Measurements from ENCODE around the gene APLF. TPM values are rescaled to one million over a fixed set of nuclear protein-coding genes. Genes with fewer than 3 reads are reported as not detected.

APLF gene
- total RNA-seq, 1 experiment from 2014 or later = 2.4 TPM

- Histone ChIP-seq H3F3A (ENCODE audit: low read length, unreplicated experiment) (no peaks in the 10 kb centered on the region), H3K79me2 (ENCODE audit: low read length) (no peaks in the 10 kb centered on the region), H3K4me1 (ENCODE audit: insufficient read depth, low read length) (no peaks in the 10 kb centered on the region), H3K4me2 (ENCODE audit: low read length) (no peak overlapping the region), H2AFZ (ENCODE audit: low read length) (no peak overlapping the region), H3K9ac (ENCODE audit: low read length) (no peak overlapping the region), H3K27ac (ENCODE audit: low read length) (no peak overlapping the region), H3K9me2 (replicated peaks; ENCODE audit: low read length) (no peaks in the 10 kb centered on the region), H3K4me3 (ENCODE audit: low read length) (no peak overlapping the region), H4K20me1 (ENCODE audit: low read length) (no peaks in the 10 kb centered on the region), H3K36me3 (ENCODE audit: low read depth, low read length) (no peaks in the 10 kb centered on the region), H3K27me3 (ENCODE audit: low read length) (no peaks in the 10 kb centered on the region), H3K9me3 (ENCODE audit: low read length) (no peaks in the 10 kb centered on the region)
- intact Hi-C loops (cut with micrococcal nuclease) = no loop called here
- CTCF ChIA-PET = no interaction called here
- DNase-seq (no peak), ATAC-seq (no peak)
- POLR2A ChIA-PET (ENCODE audit: unreplicated experiment) = no interaction called here
- TF ChIP-seq CTCF (conservative IDR thresholded peaks at IDR 0.05; ENCODE audit: low read depth, low read length) (no peak), EZH2 (IDR thresholded peaks at IDR 0.05; ENCODE audit: low read length, unreplicated experiment) (no peak)
- no TSS peak for BruUV-seq (replicated peaks)
These were observed 49.0 kb upstream of the APLF start for GRCh38 chr2:68418419-68418818.

- H3K9me3 ChIP-seq (ENCODE audit: low read length) = no peaks in the 10 kb centered on the region
- no peak for ATAC-seq
- TF ChIP-seq CTCF (conservative IDR thresholded peaks at IDR 0.05; ENCODE audit: low read depth, low read length) = no peak
- TF ChIP-seq EZH2 (IDR thresholded peaks at IDR 0.05; ENCODE audit: low read length, unreplicated experiment) = no peak
- no peak for TF ChIP-seq EZH2phosphoT487 (IDR thresholded peaks at IDR 0.05; ENCODE audit: borderline replicate concordance, low read length)
- no peak overlapping the region for H3K9ac ChIP-seq (ENCODE audit: low read length)
- intact Hi-C loops (cut with micrococcal nuclease) = no loop called here
- H3K79me2 ChIP-seq (ENCODE audit: low read length) = no peaks in the 10 kb centered on the region
- ChIA-PET POLR2A (ENCODE audit: unreplicated experiment) (no interaction called here), CTCF (no interaction called here)
- H3K4me2 ChIP-seq (ENCODE audit: low read length) = no peak overlapping the region
- no peaks in the 10 kb centered on the region for H3F3A ChIP-seq (ENCODE audit: low read length, unreplicated experiment)
- H3K4me3 ChIP-seq (ENCODE audit: low read length) = no peak overlapping the region
- H2AFZ ChIP-seq (ENCODE audit: low read length) = no peak overlapping the region
- no peak for DNase-seq
- no peak overlapping the region for H3K27ac ChIP-seq (ENCODE audit: low read length)
- no peaks in the 10 kb centered on the region for H3K9me2 ChIP-seq (replicated peaks; ENCODE audit: low read length)
- BruUV-seq (replicated peaks) = no TSS peak
- H3K27me3 ChIP-seq (ENCODE audit: low read length) = no peaks in the 10 kb centered on the region
- no peaks in the 10 kb centered on the region for H3K4me1 ChIP-seq (ENCODE audit: insufficient read depth, low read length)
- H3K36me3 ChIP-seq (ENCODE audit: low read depth, low read length) = no peaks in the 10 kb centered on the region
- no peaks in the 10 kb centered on the region for H4K20me1 ChIP-seq (ENCODE audit: low read length)
These were observed 48.5 kb upstream of the APLF start for GRCh38 chr2:68418855-68419254.

- Histone ChIP-seq H3K36me3 (ENCODE audit: low read depth, low read length) (no peaks in the 10 kb centered on the region), H3K9me3 (ENCODE audit: low read length) (no peaks in the 10 kb centered on the region), H3K27me3 (ENCODE audit: low read length) (no peaks in the 10 kb centered on the region), H3K4me1 (ENCODE audit: insufficient read depth, low read length) (no peaks in the 10 kb centered on the region), H3F3A (ENCODE audit: low read length, unreplicated experiment) (no peaks in the 10 kb centered on the region), H3K9me2 (replicated peaks; ENCODE audit: low read length) (no peaks in the 10 kb centered on the region), H3K4me3 (ENCODE audit: low read length) (no peak overlapping the region), H3K79me2 (ENCODE audit: low read length) (no peaks in the 10 kb centered on the region), H3K4me2 (ENCODE audit: low read length) (no peak overlapping the region), H3K9ac (ENCODE audit: low read length) (no peak overlapping the region), H4K20me1 (ENCODE audit: low read length) (no peaks in the 10 kb centered on the region), H2AFZ (ENCODE audit: low read length) (no peak overlapping the region), H3K27ac (ENCODE audit: low read length) (no peak overlapping the region)
- CTCF ChIA-PET = no interaction called here
- ATAC-seq (no peak), DNase-seq (no peak)
- BruUV-seq (replicated peaks) = no TSS peak
- POLR2A ChIA-PET (ENCODE audit: unreplicated experiment) = no interaction called here
- intact Hi-C loops (cut with micrococcal nuclease) = no loop called here
- TF ChIP-seq EZH2phosphoT487 (IDR thresholded peaks at IDR 0.05; ENCODE audit: borderline replicate concordance, low read length) (no peak), CTCF (conservative IDR thresholded peaks at IDR 0.05; ENCODE audit: low read depth, low read length) (no peak), EZH2 (IDR thresholded peaks at IDR 0.05; ENCODE audit: low read length, unreplicated experiment) (no peak)
These were observed 47.0 kb upstream of the APLF start for GRCh38 chr2:68420254-68420910.
